GM13977 (cell line): ENCODE data around the gene SNF8.
A peak's percentile ranks its signal among the peaks of the same experiment; 100 is the strongest.
"Not testable (repeated sequence)": the region's sequence is repeated elsewhere in the genome, so short reads cannot be mapped to it uniquely, and the experiment has no call there.

Experiments
- DNase-seq: peaks from one replicate; pipeline ENCODE4 v3.0.0; 2012; ENCODE audit warnings: low spot score
- in situ Hi-C: fragments of 300-500 bp; cut with MboI; formaldehyde crosslinking; loops from one replicate; pipeline ENCODE4 v1.12.0; 2022; ENCODE audit warnings: low sequenced_read_pairs, low pct_unique_long_range_greater_than_20kb, mixed read lengths, inconsistent platforms; ENCODE audit not compliant: unreplicated experiment
- TF ChIP-seq, protein P1 (sequence below): IDR thresholded peaks from 2 replicates; pipeline ENCODE4 v1.5.1; 2012; ENCODE audit warnings: mild to moderate bottlenecking, control low read depth; ENCODE audit not compliant: insufficient read depth; ENCODE audit errors: extremely low read depth, missing control alignments

The SNF8 gene

GRCh38 chr17:48961516-48962233 lies 17.0 kb upstream of the SNF8 start:
- DNase-seq, result no peak
- in situ Hi-C loops, result no loop called here
- TF ChIP-seq, protein P1, sequence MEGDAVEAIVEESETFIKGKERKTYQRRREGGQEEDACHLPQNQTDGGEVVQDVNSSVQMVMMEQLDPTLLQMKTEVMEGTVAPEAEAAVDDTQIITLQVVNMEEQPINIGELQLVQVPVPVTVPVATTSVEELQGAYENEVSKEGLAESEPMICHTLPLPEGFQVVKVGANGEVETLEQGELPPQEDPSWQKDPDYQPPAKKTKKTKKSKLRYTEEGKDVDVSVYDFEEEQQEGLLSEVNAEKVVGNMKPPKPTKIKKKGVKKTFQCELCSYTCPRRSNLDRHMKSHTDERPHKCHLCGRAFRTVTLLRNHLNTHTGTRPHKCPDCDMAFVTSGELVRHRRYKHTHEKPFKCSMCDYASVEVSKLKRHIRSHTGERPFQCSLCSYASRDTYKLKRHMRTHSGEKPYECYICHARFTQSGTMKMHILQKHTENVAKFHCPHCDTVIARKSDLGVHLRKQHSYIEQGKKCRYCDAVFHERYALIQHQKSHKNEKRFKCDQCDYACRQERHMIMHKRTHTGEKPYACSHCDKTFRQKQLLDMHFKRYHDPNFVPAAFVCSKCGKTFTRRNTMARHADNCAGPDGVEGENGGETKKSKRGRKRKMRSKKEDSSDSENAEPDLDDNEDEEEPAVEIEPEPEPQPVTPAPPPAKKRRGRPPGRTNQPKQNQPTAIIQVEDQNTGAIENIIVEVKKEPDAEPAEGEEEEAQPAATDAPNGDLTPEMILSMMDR, result no peak

GRCh38 chr17:48960834-48961515 lies 16.3 kb upstream of the SNF8 start:
- in situ Hi-C loops, result no loop called here
- no peak for DNase-seq
- TF ChIP-seq, protein P1, result no peak

DNA sequence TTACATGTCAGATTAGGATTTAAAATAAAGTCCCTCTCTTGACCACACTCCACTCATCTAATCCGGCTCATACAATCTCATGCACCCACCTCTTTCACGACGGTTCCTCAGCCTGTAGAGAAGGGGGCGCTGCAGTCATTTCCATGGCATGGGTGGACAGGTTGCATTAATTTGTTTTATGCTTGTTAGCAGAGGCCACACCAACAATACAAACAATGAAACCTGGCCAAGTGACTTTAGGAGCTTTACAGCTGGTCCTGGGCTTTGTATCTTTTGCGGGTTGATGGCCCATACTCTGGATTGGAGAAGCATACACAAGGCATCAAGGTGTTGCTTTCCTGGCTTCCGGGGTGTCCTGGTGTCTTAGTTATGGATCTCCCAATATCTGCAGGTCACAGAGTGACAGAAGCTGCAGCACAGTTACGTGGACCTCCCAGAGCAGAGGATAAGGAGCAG lies 9.7 kb upstream of the SNF8 start:
- TF ChIP-seq, protein P1, result peak; percentile 26
- DNase-seq, result no peak
- in situ Hi-C loops, result no loop called here

DNA sequence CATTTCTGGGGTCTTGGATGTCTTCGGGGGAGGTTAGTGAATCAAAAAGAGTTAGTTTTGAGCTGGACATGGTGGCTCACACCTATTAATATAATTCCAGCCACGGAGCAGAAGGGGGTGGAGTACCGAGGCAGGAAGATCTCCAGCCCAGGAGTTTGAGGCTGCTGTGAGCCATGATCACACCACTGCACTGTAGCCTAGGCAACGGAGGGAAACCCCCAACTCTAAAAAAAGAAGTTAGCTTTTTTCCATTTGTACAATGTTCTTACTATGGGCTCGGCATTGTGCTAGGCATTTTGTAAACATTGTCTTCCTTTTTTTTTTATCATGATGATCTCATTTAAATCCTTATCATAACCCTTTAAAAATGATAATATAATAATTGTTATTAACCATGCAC lies 8.3 kb upstream of the SNF8 start:
- in situ Hi-C loops, result no loop called here
- peak; percentile 38 for DNase-seq
- TF ChIP-seq, protein P1, result no peak

GRCh38 chr17:48951572-48951971 lies 6.9 kb upstream of the SNF8 start:
- TF ChIP-seq, protein P1, result no peak
- in situ Hi-C loops, result no loop called here
- no peak for DNase-seq

GRCh38 chr17:48945261-48945651 lies 614 bp upstream of the SNF8 start:
- in situ Hi-C loops, result not testable (repeated sequence)

GRCh38 chr17:48933035-48933434 lies 11.6 kb downstream of the SNF8 start:
- DNase-seq, result no peak
- TF ChIP-seq, protein P1, result no peak
- in situ Hi-C loops, result no loop called here

More at GRCh38 chr17:48945261-48945651, 614 bp upstream of the SNF8 start:
- not testable (repeated sequence) for DNase-seq
